ENCODE measurements around the gene CACNA1C. TPM values are rescaled to one million over a fixed set of nuclear protein-coding genes. Genes with fewer than 3 reads are reported as not detected.

The CACNA1C gene
- total RNA-seq, 2 donors from 2014 or later = 0.86 to 6.3 TPM

DNA sequence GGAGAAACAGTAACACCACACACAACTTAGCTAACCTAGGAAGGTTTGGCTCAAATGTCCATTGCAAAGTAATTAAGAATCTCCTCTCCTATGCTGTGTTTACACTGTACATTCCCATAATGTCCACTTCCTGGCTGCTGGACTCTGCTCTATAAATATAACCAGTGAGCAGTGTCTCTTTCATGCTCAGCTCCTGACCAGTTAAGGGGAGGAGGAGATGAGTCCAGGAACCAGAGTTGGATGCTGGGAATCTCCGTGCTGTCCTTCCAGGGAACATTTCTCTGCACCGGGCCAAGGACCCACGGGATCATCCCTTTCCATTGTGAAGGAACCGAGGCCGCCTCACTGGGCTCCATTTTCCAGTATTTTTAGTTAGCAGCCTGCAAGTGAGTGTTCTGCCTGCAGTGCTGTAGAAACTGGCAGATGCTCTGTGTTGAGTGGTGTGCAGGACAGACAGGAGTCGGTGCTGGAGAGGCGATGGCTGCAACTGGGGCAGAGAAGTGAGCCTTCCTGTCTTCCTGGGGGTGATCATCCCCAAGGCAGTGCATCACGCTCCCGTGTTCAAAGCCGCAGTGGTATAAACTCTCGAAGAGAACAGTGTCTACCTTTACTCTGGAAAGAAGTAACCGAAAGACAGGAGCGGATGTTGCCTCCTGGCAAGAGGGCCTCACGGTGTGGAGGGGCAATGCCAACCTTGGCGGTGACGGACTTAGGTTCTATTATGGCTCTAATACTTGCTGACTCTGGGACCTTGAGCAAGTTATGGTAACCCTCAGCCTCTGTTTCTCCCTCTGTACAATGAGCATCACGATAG, 195.5 kb downstream of the CACNA1C start:
- no peak for TF ChIP-seq CTCF (conservative IDR thresholded peaks at IDR 0.05)
- Mint-ChIP-seq H3K4me3 (no peak overlapping the region), H3K9me3 (no peaks in the 10 kb centered on the region), H3K36me3 (ENCODE audit: low read depth) (no peaks in the 10 kb centered on the region), H3K27me3 (ENCODE audit: insufficient read depth) (no peaks in the 10 kb centered on the region), H3K4me1 (peaks cover 35% of the 10 kb centered on the region), H3K27ac (no peak overlapping the region)
- no peak overlapping the region for H3K9ac ChIP-seq (ENCODE audit: extremely low read depth, low read length, poor library complexity, severe bottlenecking)
- 93 to 96% methylated on average over 17 of the region's 17 CpGs for WGBS, 2 experiments (ENCODE audit: insufficient coverage in 1 of 2, insufficient read length in 1 of 2)
- no peak overlapping the region for H3K4me3 ChIP-seq (ENCODE audit: low read length)
- no peak overlapping the region for H3K27ac ChIP-seq (ENCODE audit: low read depth, low read length)
- H3K4me1 ChIP-seq (ENCODE audit: control insufficient read depth, insufficient read depth, low read length) = peaks cover 15% of the 10 kb centered on the region
- H3K27me3 ChIP-seq (ENCODE audit: control insufficient read depth, insufficient read depth, low read length, poor library complexity, severe bottlenecking) = no peaks in the 10 kb centered on the region
- H3K36me3 ChIP-seq (ENCODE audit: control insufficient read depth, insufficient read depth, low read length) = no peaks in the 10 kb centered on the region
- no peak for DNase-seq
- no peaks in the 10 kb centered on the region for H3K9me3 ChIP-seq (ENCODE audit: control insufficient read depth, low read length)

- Histone ChIP-seq H3K9ac (ENCODE audit: extremely low read depth, low read length, poor library complexity, severe bottlenecking) (no peak overlapping the region), H3K36me3 (ENCODE audit: control insufficient read depth, insufficient read depth, low read length) (no peaks in the 10 kb centered on the region), H3K27ac (ENCODE audit: low read depth, low read length) (no peak overlapping the region), H3K4me3 (ENCODE audit: low read length) (no peak overlapping the region), H3K27me3 (ENCODE audit: control insufficient read depth, insufficient read depth, low read length, poor library complexity, severe bottlenecking) (no peaks in the 10 kb centered on the region), H3K4me1 (ENCODE audit: control insufficient read depth, insufficient read depth, low read length) (peaks cover 15% of the 10 kb centered on the region), H3K9me3 (ENCODE audit: control insufficient read depth, low read length) (no peaks in the 10 kb centered on the region)
- TF ChIP-seq CTCF (conservative IDR thresholded peaks at IDR 0.05) = no peak
- Mint-ChIP-seq H3K4me1 (peaks cover 32% of the 10 kb centered on the region), H3K27me3 (ENCODE audit: insufficient read depth) (no peaks in the 10 kb centered on the region), H3K36me3 (ENCODE audit: low read depth) (no peaks in the 10 kb centered on the region), H3K4me3 (no peak overlapping the region), H3K9me3 (no peaks in the 10 kb centered on the region), H3K27ac (no peak overlapping the region)
- DNase-seq = no peak
- WGBS, 2 experiments (ENCODE audit: insufficient coverage in 1 of 2, insufficient read length in 1 of 2) = 90 to 95% methylated on average over 7 to 8 of the region's 8 CpGs
These were observed 196.2 kb downstream of the CACNA1C start for GRCh38 chr12:2248901-2249381.

- Histone ChIP-seq H3K9me3 (ENCODE audit: control insufficient read depth, low read length) (no peaks in the 10 kb centered on the region), H3K27ac (ENCODE audit: low read depth, low read length) (no peak overlapping the region), H3K4me1 (ENCODE audit: control insufficient read depth, insufficient read depth, low read length) (no peaks in the 10 kb centered on the region), H3K4me3 (ENCODE audit: low read length) (no peak overlapping the region), H3K27me3 (ENCODE audit: control insufficient read depth, insufficient read depth, low read length, poor library complexity, severe bottlenecking) (no peaks in the 10 kb centered on the region), H3K36me3 (ENCODE audit: control insufficient read depth, insufficient read depth, low read length) (no peaks in the 10 kb centered on the region), H3K9ac (ENCODE audit: extremely low read depth, low read length, poor library complexity, severe bottlenecking) (no peak overlapping the region)
- TF ChIP-seq CTCF (conservative IDR thresholded peaks at IDR 0.05) = no peak
- Mint-ChIP-seq H3K4me1 (peaks cover 13% of the 10 kb centered on the region), H3K36me3 (ENCODE audit: low read depth) (peaks cover 2% of the 10 kb centered on the region), H3K27me3 (ENCODE audit: insufficient read depth) (no peaks in the 10 kb centered on the region), H3K27ac (no peak overlapping the region), H3K4me3 (no peak overlapping the region), H3K9me3 (peaks cover 5% of the 10 kb centered on the region)
- DNase-seq = no peak
- WGBS, 2 experiments (ENCODE audit: insufficient coverage in 1 of 2, insufficient read length in 1 of 2) = 89 to 98% methylated on average over 5 of the region's 5 CpGs
These were observed 198.0 kb downstream of the CACNA1C start for GRCh38 chr12:2250797-2251196.

Measured in endodermal cell (in vitro differentiated cells).